A673 (cell line): Measurements from ENCODE around the gene MYF5. TPM values are rescaled to one million over a fixed set of nuclear protein-coding genes. Genes with fewer than 3 reads are reported as not detected.

ENCODE experiments used
- BruUV-seq: library from RNA; stranded (reverse); fragments of 400-500 nt; replicated peaks from 2 replicates; lab custom pipeline; 2021; lab: Mats Ljungman, UMichigan
- CTCF ChIA-PET: fragments of 300-600 bp; sonication (Branson Sonifier 250); formaldehyde crosslinking; loops from one replicate; lab custom pipeline; 2022; ENCODE audit warnings: antibody characterized with exemption; lab: Charles Lee
- POLR2A ChIA-PET: fragments of 300-600 bp; sonication (Branson Sonifier 250); formaldehyde crosslinking; loops from one replicate; lab custom pipeline; 2022; ENCODE audit warnings: antibody characterized with exemption; ENCODE audit not compliant: low non-redundant PET; lab: Charles Lee
- DNase-seq: peaks from one replicate; pipeline ENCODE4 v3.0.0-alpha.2; 2015; ENCODE audit warnings: low spot score
- H3K27ac ChIP-seq: fragments of 200-600 bp; sonication (generic); 2 replicates; pipeline ENCODE4 v1.5.1; 2016; ENCODE audit warnings: mixed run types, low read depth, mild to moderate bottlenecking, mixed read lengths, antibody characterized with exemption, low read length; ENCODE audit not compliant: poor library complexity, severe bottlenecking
- H3K27me3 ChIP-seq: fragments of 200-600 bp; sonication (generic); replicated peaks from 2 replicates; pipeline ENCODE4 v1.6.1; 2017; ENCODE audit warnings: mixed run types, low read depth, mild to moderate bottlenecking, mixed read lengths, antibody characterized with exemption, low read length; ENCODE audit not compliant: insufficient read depth, poor library complexity
- H3K36me3 ChIP-seq: fragments of 200-600 bp; sonication (generic); 2 replicates; pipeline ENCODE4 v1.6.1; 2016; ENCODE audit warnings: mixed run types, mild to moderate bottlenecking, mixed read lengths, antibody characterized with exemption, low read length; ENCODE audit not compliant: insufficient read depth, poor library complexity, severe bottlenecking
- H3K4me1 ChIP-seq: fragments of 200-600 bp; sonication (generic); 2 replicates; pipeline ENCODE4 v1.6.1; 2017; ENCODE audit warnings: mixed run types, mild to moderate bottlenecking, mixed read lengths, antibody characterized with exemption, low read length; ENCODE audit not compliant: insufficient read depth, poor library complexity, severe bottlenecking
- H3K4me3 ChIP-seq: fragments of 200-600 bp; sonication (generic); 2 replicates; pipeline ENCODE4 v1.5.1; 2016; ENCODE audit warnings: low read depth, mixed run types, mild to moderate bottlenecking, mixed read lengths, low read length; ENCODE audit not compliant: poor library complexity, severe bottlenecking
- H3K9me3 ChIP-seq: fragments of 200-600 bp; sonication (generic); 2 replicates; pipeline ENCODE4 v1.6.1; 2016; ENCODE audit warnings: mixed run types, low read depth, mild to moderate bottlenecking, mixed read lengths, antibody characterized with exemption, low read length; ENCODE audit not compliant: poor library complexity, severe bottlenecking
- CTCF ChIP-seq: fragments of 300-800, 200-600 bp; sonication (generic); conservative IDR thresholded peaks from 2 replicates; pipeline ENCODE4 v1.5.1; 2017; ENCODE audit warnings: low read depth, mild to moderate bottlenecking, antibody characterized with exemption, low read length, moderate library complexity, mixed read lengths
- EZH2 ChIP-seq: fragments of 200-600 bp; sonication (generic); IDR thresholded peaks from 2 replicates; pipeline ENCODE4 v1.6.1; 2017; ENCODE audit warnings: borderline replicate concordance, low read depth, mild to moderate bottlenecking, mixed read lengths, antibody characterized with exemption, low read length; ENCODE audit not compliant: poor library complexity, severe bottlenecking
- intact Hi-C: fragments of 100-400 bp; cut with micrococcal nuclease; formaldehyde crosslinking; loops from one replicate; pipeline ENCODE4 v1.10.0; 2022; ENCODE audit not compliant: unreplicated experiment
- total RNA-seq: library from RNA; stranded (reverse); gene quantifications from 2 replicates; pipeline ENCODE4 v1.2.3, GENCODE V29; 2021

The MYF5 gene
- total RNA-seq, 1 experiment from 2014 or later: not detected

- no TSS peak for BruUV-seq
- Histone ChIP-seq H3K27me3 (no peaks in the 10 kb centered on the region), H3K27ac (no peak overlapping the region), H3K36me3 (no peaks in the 10 kb centered on the region), H3K4me3 (no peak overlapping the region), H3K4me1 (no peaks in the 10 kb centered on the region), H3K9me3 (no peaks in the 10 kb centered on the region)
- no peak for TF ChIP-seq CTCF
- no peak for TF ChIP-seq EZH2
- intact Hi-C loops: no loop called here
- POLR2A ChIA-PET: no interaction called here
- CTCF ChIA-PET: no interaction called here
- no peak for DNase-seq
These were observed 19.3 kb upstream of the MYF5 start for GRCh38 chr12:80697270-80697887.

GRCh38 chr12:80698256-80698655 lies 18.5 kb upstream of the MYF5 start:
- Histone ChIP-seq H3K4me3 (no peak overlapping the region), H3K36me3 (no peaks in the 10 kb centered on the region), H3K4me1 (no peaks in the 10 kb centered on the region), H3K27ac (no peak overlapping the region), H3K9me3 (no peaks in the 10 kb centered on the region), H3K27me3 (no peaks in the 10 kb centered on the region)
- TF ChIP-seq CTCF (no peak), EZH2 (no peak)
- POLR2A ChIA-PET: no interaction called here
- intact Hi-C loops: no loop called here
- no peak for DNase-seq
- BruUV-seq: no TSS peak
- CTCF ChIA-PET: no interaction called here

GRCh38 chr12:80698847-80699542 lies 17.7 kb upstream of the MYF5 start:
- Histone ChIP-seq H3K36me3 (no peaks in the 10 kb centered on the region), H3K27ac (no peak overlapping the region), H3K9me3 (no peaks in the 10 kb centered on the region), H3K4me3 (no peak overlapping the region), H3K27me3 (no peaks in the 10 kb centered on the region), H3K4me1 (no peaks in the 10 kb centered on the region)
- no peak for TF ChIP-seq CTCF
- CTCF ChIA-PET: no interaction called here
- no peak for DNase-seq
- intact Hi-C loops: no loop called here
- POLR2A ChIA-PET: no interaction called here
- BruUV-seq: no TSS peak
